Measurements from ENCODE around the gene PCYT2. TPM values are rescaled to one million over a fixed set of nuclear protein-coding genes. Genes with fewer than 3 reads are reported as not detected.

Gene PCYT2
- total RNA-seq, 1 experiment from 2014 or later = 31.4 TPM

GRCh38 chr17:81909231-81909630 lies 2.0 kb downstream of the PCYT2 start:
- no peak overlapping the region for H3K27ac Mint-ChIP-seq
- ATAC-seq (no peak), DNase-seq (ENCODE audit: low spot score) (no peak)
- POLR2A ChIA-PET = no interaction called here
- H3K27me3 Mint-ChIP-seq (ENCODE audit: low read depth) = no peaks in the 10 kb centered on the region
- no peaks in the 10 kb centered on the region for H3K9me3 Mint-ChIP-seq
- no peak for TF ChIP-seq ZNF425 (CRISPR knock-in tag; conservative IDR thresholded peaks at IDR 0.05)
- TF ChIP-seq ZNF281 (CRISPR knock-in tag; IDR thresholded peaks at IDR 0.05) = no peak
- TF ChIP-seq IRF1 (CRISPR knock-in tag; IDR thresholded peaks at IDR 0.05) = no peak
- TF ChIP-seq ZBTB21 (CRISPR knock-in tag; IDR thresholded peaks at IDR 0.05; ENCODE audit: borderline replicate concordance) = no peak
- TF ChIP-seq MXD4 (CRISPR knock-in tag; IDR thresholded peaks at IDR 0.05; ENCODE audit: borderline replicate concordance) = no peak
- TF ChIP-seq IRF2 (CRISPR knock-in tag; IDR thresholded peaks at IDR 0.05; ENCODE audit: borderline replicate concordance, low read depth) = no peak
- no peak for TF ChIP-seq ATF1 (CRISPR knock-in tag; IDR thresholded peaks at IDR 0.05)
- no peak for TF ChIP-seq ZNF532 (CRISPR knock-in tag; IDR thresholded peaks at IDR 0.05; ENCODE audit: borderline replicate concordance)
- TF ChIP-seq ZNF423 (CRISPR knock-in tag; IDR thresholded peaks at IDR 0.05) = no peak
- no peak for TF ChIP-seq KAT7 (CRISPR knock-in tag; IDR thresholded peaks at IDR 0.05; ENCODE audit: borderline replicate concordance)
- no peak for TF ChIP-seq NFE2L1 (CRISPR knock-in tag; IDR thresholded peaks at IDR 0.05)
- TF ChIP-seq ARID4B (CRISPR knock-in tag; IDR thresholded peaks at IDR 0.05; ENCODE audit: borderline replicate concordance) = no peak
- no peak for TF ChIP-seq MAX (CRISPR knock-in tag; IDR thresholded peaks at IDR 0.05)
- TF ChIP-seq FOXP1 (CRISPR knock-in tag; IDR thresholded peaks at IDR 0.05; ENCODE audit: borderline replicate concordance) = no peak
- no peak for TF ChIP-seq ETV6 (CRISPR knock-in tag; IDR thresholded peaks at IDR 0.05)
- no peak for TF ChIP-seq TP53 (CRISPR knock-in tag; IDR thresholded peaks at IDR 0.05)
- no peak for TF ChIP-seq NFYB (CRISPR knock-in tag; conservative IDR thresholded peaks at IDR 0.05; ENCODE audit: low read depth)
- TF ChIP-seq NR1H2 (CRISPR knock-in tag; IDR thresholded peaks at IDR 0.05) = no peak
- H3K4me3 Mint-ChIP-seq = no peak overlapping the region
- peaks cover 3% of the 10 kb centered on the region; the same call in 1 of the 2 replicates for H3K4me1 Mint-ChIP-seq
- CTCF ChIA-PET = interaction anchor here (1.6 to 3.4 kb wide), 3 partner anchors 14 to 110 kb away, joined by 4 to 15 read pairs (median 4); partner anchors contain the start of gene MAFG
- H3K36me3 Mint-ChIP-seq = peaks cover 11% of the 10 kb centered on the region
